A549 (cell line): ENCODE measurements around the gene EPS8. TPM values are rescaled to one million over a fixed set of nuclear protein-coding genes. Genes with fewer than 3 reads are reported as not detected.

Source experiments
- ATAC-seq, 2 experiments: fragments of 200-7000 bp in 1 of 2; fragments of >200 bp in 1 of 2; cut with Nextera tagmentation in 1 of 2; cut with Tn5 transposase in 1 of 2; 3 replicates each; pipeline versions ENCODE4 v1.8.0 to v1.9.1; 2018 to 2020; ENCODE audit warnings: mild to moderate bottlenecking in 1 of 2, moderate library complexity in 1 of 2
- CTCF ChIA-PET: fragments of 300-600 bp; sonication (Branson Sonifier 250); formaldehyde crosslinking; extraction: SDS; loops from one replicate; lab custom pipeline; 2021; ENCODE audit warnings: antibody characterized with exemption, inconsistent platforms; lab: Yijun Ruan, JAX
- POLR2A ChIA-PET: fragments of 350-600 bp; formaldehyde crosslinking; extraction: SDS; loops from one replicate; lab custom pipeline; 2021; ENCODE audit warnings: antibody characterized with exemption, inconsistent platforms; lab: Yijun Ruan, JAX
- DNase-seq, 2 experiments: peaks; one replicate each; pipeline versions ENCODE4 v3.0.0 to v3.0.0-alpha.2; 2011 to 2016; ENCODE audit warnings: low read depth in 1 of 2, low spot score in 1 of 2
- FAIRE-seq: peaks from 2 replicates; lab custom pipeline; 2011; peaks lifted over from hg19 to GRCh38; lab: Jason Lieb, UNC
- H3K27ac ChIP-seq, 2 experiments: fragments of >200 bp; sonication (Bioruptor Twin); formaldehyde crosslinking; 3 replicates each; pipeline ENCODE4 v1.5.1; 2016 to 2017
- H3K4me1 ChIP-seq: fragments of >200 bp; sonication (Bioruptor Twin); formaldehyde crosslinking; 3 replicates; pipeline ENCODE4 v1.6.1; 2016
- H3K4me2 ChIP-seq: fragments of >200 bp; sonication (Bioruptor Twin); formaldehyde crosslinking; 3 replicates; pipeline ENCODE4 v1.6.1; 2016
- H3K4me3 ChIP-seq: fragments of >200 bp; sonication (Bioruptor Twin); formaldehyde crosslinking; 3 replicates; pipeline ENCODE4 v1.5.1; 2016
- H3K9me3 ChIP-seq: fragments of >200 bp; sonication (Bioruptor Twin); formaldehyde crosslinking; 3 replicates; pipeline ENCODE4 v1.6.1; 2016
- CTCF ChIP-seq: fragments of >200 bp; sonication (Bioruptor Twin); formaldehyde crosslinking; IDR thresholded peaks from 3 replicates; pipeline ENCODE4 v1.5.1; 2016
- EP300 ChIP-seq, 2 experiments: fragments of >200 bp; sonication (Bioruptor Twin); formaldehyde crosslinking; IDR thresholded peaks; 2 replicates in 1 of 2; 3 replicates in 1 of 2; pipeline ENCODE4 v1.6.1; 2016 to 2017
- GATA3 ChIP-seq: IDR thresholded peaks from 2 replicates; pipeline ENCODE4 v1.6.1; 2012; ENCODE audit warnings: borderline replicate concordance
- HDAC2 ChIP-seq: fragments of 200-600 bp; sonication (generic); IDR thresholded peaks from 2 replicates; pipeline ENCODE4 v1.6.1; 2016
- HMGXB4 ChIP-seq: fragments of 250-450 bp; sonication (Bioruptor Pico); IDR thresholded peaks from 2 replicates; pipeline ENCODE4 v1.5.0; 2021; ENCODE audit warnings: mild to moderate bottlenecking, moderate library complexity, borderline replicate concordance
- HOXB13 ChIP-seq: fragments of 250-450 bp; sonication (Bioruptor Pico); IDR thresholded peaks from 2 replicates; pipeline ENCODE4 v1.5.0; 2020; ENCODE audit warnings: low read depth, mild to moderate bottlenecking, moderate library complexity
- MAX ChIP-seq: IDR thresholded peaks from 2 replicates; pipeline ENCODE4 v1.6.1; 2012
- MAZ ChIP-seq: fragments of 150-350 bp; IDR thresholded peaks from 2 replicates; pipeline ENCODE4 v1.6.1; 2014; ENCODE audit warnings: antibody characterized with exemption, low read depth, low read length, borderline replicate concordance
- NR3C1 ChIP-seq: fragments of >200 bp; sonication (Bioruptor Twin); formaldehyde crosslinking; IDR thresholded peaks from 3 replicates; pipeline ENCODE4 v1.6.1; 2017
- PBX3 ChIP-seq: IDR thresholded peaks from 2 replicates; pipeline ENCODE4 v1.6.1; 2012
- PHF8 ChIP-seq: fragments of 200-600 bp; sonication (generic); IDR thresholded peaks from 2 replicates; pipeline ENCODE4 v1.6.1; 2016; ENCODE audit warnings: low read depth, mild to moderate bottlenecking, antibody characterized with exemption, moderate library complexity, borderline replicate concordance
- RAD21 ChIP-seq, 2 experiments: fragments of >200 bp in 1 of 2; sonication (Bioruptor Twin) in 1 of 2; formaldehyde crosslinking in 1 of 2; IDR thresholded peaks in 1 of 2; conservative IDR thresholded peaks in 1 of 2; 2 replicates in 1 of 2; 3 replicates in 1 of 2; pipeline ENCODE4 v1.6.1; 2012 to 2018; ENCODE audit warnings: inconsistent platforms in 1 of 2
- RCOR1 ChIP-seq: fragments of 150-350 bp; IDR thresholded peaks from 2 replicates; pipeline ENCODE4 v1.6.1; 2014; ENCODE audit warnings: antibody characterized with exemption, low read length, low read depth
- REST ChIP-seq: fragments of 200-600 bp; sonication (generic); IDR thresholded peaks from 2 replicates; pipeline ENCODE4 v1.6.1; 2016; ENCODE audit warnings: antibody characterized with exemption, mild to moderate bottlenecking, moderate library complexity
- SMC3 ChIP-seq: fragments of >200 bp; sonication (Bioruptor Twin); formaldehyde crosslinking; IDR thresholded peaks from 3 replicates; pipeline ENCODE4 v1.6.1; 2018; ENCODE audit warnings: inconsistent platforms
- ZC3H11A ChIP-seq: fragments of 450-650 bp; IDR thresholded peaks from 2 replicates; pipeline ENCODE4 v1.6.1; 2014; ENCODE audit warnings: antibody characterized with exemption, mild to moderate bottlenecking
- ZNF302 ChIP-seq: fragments of 250-450 bp; sonication (Bioruptor Pico); IDR thresholded peaks from 2 replicates; pipeline ENCODE4 v1.9.0; 2021; ENCODE audit warnings: inconsistent platforms, mild to moderate bottlenecking, moderate library complexity
- WGBS: methylation state at CpG from one replicate; pipeline ENCODE4 v1.1.6; 2017; ENCODE audit errors: missing lambda C conversion rate; 5-methylcytosine and 5-hydroxymethylcytosine counted together
- polyA plus RNA-seq, 4 experiments: library from polyadenylated mRNA; depleted of rRNA in 3 of 4; stranded (reverse); fragments of >200 nt; fragmentation: RNase III in 1 of 4; extraction: RNeasy Plus Mini Kit Qiagen cat#74134 plus additional on column Dnase treatment in 1 of 4; gene quantifications; 2 replicates in 3 of 4; 3 replicates in 1 of 4; pipeline ENCODE4 v1.2.3, GENCODE V29; 2011 to 2017

The EPS8 gene
- polyA plus RNA-seq, 2 of the 4 experiments (the other 2 are of a cell fraction): 25.1 to 101 TPM

GRCh38 chr12:15601210-15601800 is 187.9 kb downstream of the EPS8 start (continued):
- TF ChIP-seq HMGXB4 (CRISPR knock-in tag) (no peak), PHF8 (no peak), SMC3 (0 out of 3 replicates have a peak, but pooled peaks have one; percentile 11)
- TF ChIP-seq, all 56 proteins: peak for 7

- Histone ChIP-seq H3K4me2 (peak overlapping the region; percentile 62; the same call in 2 of the 3 replicates), H3K9me3 (no peaks in the 10 kb centered on the region), H3K27ac (peak overlapping the region; percentile 31 to 80; a peak in 4 of 6 replicates), H3K4me1 (peaks cover 37% of the 10 kb centered on the region), H3K4me3 (no peak overlapping the region)
- FAIRE-seq: no peak
- ChIA-PET CTCF (no interaction called here), POLR2A (no interaction called here)
- DNase-seq: no peak
- WGBS: 89% methylated on average over 7 of the region's 7 CpGs
- ATAC-seq: no peak
- TF ChIP-seq HDAC2 (no peak), MAZ (no peak), MAX (no peak), HOXB13 (no peak), ZC3H11A (no peak), RCOR1 (no peak), PHF8 (no peak), NR3C1 (no peak), GATA3 (no peak), PBX3 (no peak), ZNF302 (CRISPR knock-in tag) (no peak), CTCF (no peak), REST (no peak), RAD21 (conservative IDR thresholded peaks at IDR 0.05 in 1 of 2, IDR thresholded peaks at IDR 0.05 in 1 of 2) (no peak), EP300 (IDR thresholded peaks at IDR 0.05) (no peak)
Observed at GRCh38 chr12:15600223-15600935, 188.8 kb downstream of the EPS8 start.
